HepG2 (cell line): Measurements from ENCODE around the gene PLXNA4. TPM values are rescaled to one million over a fixed set of nuclear protein-coding genes. Genes with fewer than 3 reads are reported as not detected.

Source experiments
- ATAC-seq: fragments of 200-7000 bp; cut with Tn5 transposase; 3 replicates; pipeline ENCODE4 v1.9.1; 2020; ENCODE audit warnings: mild to moderate bottlenecking, moderate library complexity
- BruUV-seq: library from RNA; stranded (reverse); fragments of 400-500 nt; replicated peaks from 2 replicates; lab custom pipeline; 2021; lab: Mats Ljungman, UMichigan
- CTCF ChIA-PET: fragments of 300-600 bp; formaldehyde crosslinking; extraction: SDS; loops from one replicate; lab custom pipeline; 2021; ENCODE audit warnings: low total read pairs, inconsistent platforms, low intra/inter-chr PET ratio; lab: Yijun Ruan, JAX
- POLR2A ChIA-PET: fragments of 350-600 bp; sonication (Branson Sonifier 250); formaldehyde crosslinking; loops from one replicate; lab custom pipeline; 2020; ENCODE audit warnings: antibody characterized with exemption, inconsistent platforms; lab: Yijun Ruan, JAX
- DNase-seq: peaks from one replicate; pipeline ENCODE4 v3.0.0-alpha.2; 2015; ENCODE audit warnings: low spot score
- FAIRE-seq: peaks from 3 replicates; lab custom pipeline; 2011; peaks lifted over from hg19 to GRCh38; lab: Jason Lieb, UNC
- H2AFZ ChIP-seq: one replicate; pipeline ENCODE4 v1.6.1; 2011; ENCODE audit warnings: low read length, inconsistent platforms
- H3K27ac ChIP-seq: fragments of 300-600 bp; 3 replicates; pipeline ENCODE4 v1.8.0; 2011; ENCODE audit warnings: mixed run types, mild to moderate bottlenecking, mixed read lengths, low read length, inconsistent platforms; ENCODE audit not compliant: insufficient read depth; ENCODE audit errors: extremely low read length
- H3K27me3 ChIP-seq, 2 experiments: fragments of 200-600 bp in 1 of 2; 2 replicates in 1 of 2; 3 replicates in 1 of 2; pipeline versions ENCODE4 v1.6.0 to v1.8.0; 2011; ENCODE audit warnings: low read length in 2 of 2, mild to moderate bottlenecking in 2 of 2, moderate library complexity in 2 of 2, inconsistent platforms in 1 of 2; ENCODE audit not compliant: insufficient read depth in 2 of 2, control insufficient read depth in 1 of 2
- H3K36me3 ChIP-seq, 2 experiments: fragments of 200-600 bp in 1 of 2; replicated peaks in 1 of 2; 2 replicates in 1 of 2; 3 replicates in 1 of 2; pipeline versions ENCODE4 v1.5.1 to v1.8.0; 2011; ENCODE audit warnings: low read length in 2 of 2, inconsistent platforms in 1 of 2; ENCODE audit not compliant: insufficient read depth in 2 of 2, control insufficient read depth in 1 of 2
- H3K4me1 ChIP-seq: 2 replicates; pipeline ENCODE4 v1.5.1; 2012; ENCODE audit warnings: low read length, inconsistent platforms; ENCODE audit not compliant: insufficient read depth
- H3K4me2 ChIP-seq: 2 replicates; pipeline ENCODE4 v1.6.0; 2011; ENCODE audit warnings: low read depth, low read length, inconsistent platforms
- H3K4me3 ChIP-seq, 3 experiments: fragments of 200-600 bp in 1 of 3; sonication (generic), shearing (Covaris generic) in 1 of 3; replicated peaks in 1 of 3; 2 replicates each; pipeline ENCODE4 v1.5.1; 2011 to 2016; ENCODE audit warnings: low read length in 3 of 3, inconsistent platforms in 2 of 3, low read depth in 2 of 3, mild to moderate bottlenecking in 2 of 3, control low read depth in 1 of 3, mixed read lengths in 1 of 3; ENCODE audit not compliant: insufficient read depth in 1 of 3
- H3K79me2 ChIP-seq: one replicate; pipeline ENCODE4 v1.6.1; 2011; ENCODE audit warnings: low read length, inconsistent platforms; ENCODE audit not compliant: insufficient read depth
- H3K9ac ChIP-seq: 2 replicates; pipeline ENCODE4 v1.6.0; 2011; ENCODE audit warnings: mild to moderate bottlenecking, low read depth, low read length, inconsistent platforms; ENCODE audit not compliant: insufficient read depth
- H3K9me3 ChIP-seq: 2 replicates; pipeline ENCODE4 v1.5.1; 2012; ENCODE audit warnings: mild to moderate bottlenecking, low read length
- H4K20me1 ChIP-seq: 2 replicates; pipeline ENCODE4 v1.6.0; 2011; ENCODE audit warnings: inconsistent platforms, mild to moderate bottlenecking, low read length, moderate library complexity; ENCODE audit not compliant: insufficient read depth
- MXI1 ChIP-seq: IDR thresholded peaks from 3 replicates; pipeline ENCODE4 v1.6.1; 2012; ENCODE audit warnings: low read depth, low read length, inconsistent platforms, borderline replicate concordance
- PAWR ChIP-seq: sonication (generic); formaldehyde crosslinking; IDR thresholded peaks from 2 replicates; pipeline ENCODE4 v1.4.0; 2020; ENCODE audit warnings: missing genetic modification reagents, mild to moderate bottlenecking, borderline replicate concordance
- RBM22 ChIP-seq: fragments of 200-400 bp; formaldehyde crosslinking; optimal IDR thresholded peaks from 2 replicates; pipeline ENCODE3; 2017; ENCODE audit warnings: mild to moderate bottlenecking, low read length, moderate library complexity
- U2AF2 ChIP-seq: fragments of 200-400 bp; formaldehyde crosslinking; IDR thresholded peaks from 2 replicates; pipeline ENCODE4 v1.6.1; 2017; ENCODE audit warnings: low read depth, mild to moderate bottlenecking, low read length
- ZBTB20 ChIP-seq: sonication (generic); formaldehyde crosslinking; IDR thresholded peaks from 2 replicates; pipeline ENCODE4 v1.8.1; 2023; ENCODE audit warnings: missing genetic modification reagents, low read depth, mild to moderate bottlenecking, borderline replicate concordance
- ZBTB7B ChIP-seq: sonication (generic); formaldehyde crosslinking; IDR thresholded peaks from 2 replicates; pipeline ENCODE4 v1.4.0; 2020; ENCODE audit warnings: missing genetic modification reagents
- ZNF17 ChIP-seq: sonication (generic); formaldehyde crosslinking; IDR thresholded peaks from 2 replicates; pipeline ENCODE4 v1.5.0; 2020; ENCODE audit warnings: mild to moderate bottlenecking, missing genetic modification reagents
- ZNF274 ChIP-seq: sonication (generic); formaldehyde crosslinking; IDR thresholded peaks from 2 replicates; pipeline ENCODE4 v1.5.1; 2020; ENCODE audit warnings: mild to moderate bottlenecking, missing genetic modification reagents
- WGBS: methylation state at CpG from one replicate; pipeline ENCODE4 v1.1.6; 2017; ENCODE audit warnings: low lambda C conversion rate; 5-methylcytosine and 5-hydroxymethylcytosine counted together
- in situ Hi-C: cut with HindIII; loops from 2 replicates; pipeline ENCODE4 v1.10.0; 2017; ENCODE audit warnings: low pct_unique_long_range_greater_than_20kb; ENCODE audit not compliant: extremely low pct_ligation_motif_present
- intact Hi-C: fragments of 100-400 bp; cut with micrococcal nuclease; formaldehyde crosslinking; loops from one replicate; pipeline ENCODE4 v1.10.0; 2022; ENCODE audit not compliant: unreplicated experiment
- polyA plus RNA-seq, 8 experiments: library from polyadenylated mRNA; depleted of rRNA in 3 of 8; stranded (reverse) in 7 of 8; unstranded in 1 of 8; fragments of >200 nt; fragmentation: Illumina TruSeq in 4 of 8; extraction: Trizol in 4 of 8; gene quantifications; 2 replicates each; pipeline versions ENCODE4 v1.2.1 to v1.2.3, GENCODE V29; 2011 to 2016; ENCODE audit warnings: low read depth in 4 of 8, missing spikeins in 1 of 8, mixed read lengths in 1 of 8; ENCODE audit not compliant: insufficient read depth in 1 of 8
- total RNA-seq, 5 experiments: library from RNA; depleted of rRNA; stranded (reverse); fragments of >200 nt; fragmentation: Illumina TruSeq; extraction: Trizol; gene quantifications; 2 replicates each; pipeline ENCODE4 v1.2.3, GENCODE V29; 2016; ENCODE audit warnings: low read depth in 1 of 5
- TF ChIP-seq, protein P1 (sequence below): sonication (generic); formaldehyde crosslinking; IDR thresholded peaks from 2 replicates; pipeline ENCODE4 v1.5.0; 2020; ENCODE audit warnings: missing genetic modification reagents

Gene PLXNA4
- total and polyA plus RNA-seq, 2 of the 13 experiments (the other 11 are each of a cell fraction or from before 2014, with no cell fraction given): 0.01 to 0.04 TPM

GRCh38 chr7:132244903-132245480 is 331.3 kb downstream of the PLXNA4 start:
- Histone ChIP-seq H3K9me3 (no peaks in the 10 kb centered on the region), H2AFZ (no peak overlapping the region), H3K27ac (no peak overlapping the region), H3K27me3 (peaks cover 0 to 7% of the 10 kb centered on the region in 2 experiments; a peak in 2 of 5 replicates), H3K9ac (no peak overlapping the region), H3K4me2 (no peak overlapping the region), H3K36me3 (no peaks in the 10 kb centered on the region), H3K4me3 (no peak overlapping the region), H3K79me2 (no peaks in the 10 kb centered on the region), H3K4me1 (peaks cover 22% of the 10 kb centered on the region), H4K20me1 (no peaks in the 10 kb centered on the region)
- ChIA-PET POLR2A (no interaction called here), CTCF (no interaction called here)
- BruUV-seq: no TSS peak
- TF ChIP-seq ZBTB20 (CRISPR knock-in tag): no peak
- TF ChIP-seq ZNF274: no peak
- TF ChIP-seq ZNF17 (CRISPR knock-in tag): no peak
- TF ChIP-seq, protein P1, sequence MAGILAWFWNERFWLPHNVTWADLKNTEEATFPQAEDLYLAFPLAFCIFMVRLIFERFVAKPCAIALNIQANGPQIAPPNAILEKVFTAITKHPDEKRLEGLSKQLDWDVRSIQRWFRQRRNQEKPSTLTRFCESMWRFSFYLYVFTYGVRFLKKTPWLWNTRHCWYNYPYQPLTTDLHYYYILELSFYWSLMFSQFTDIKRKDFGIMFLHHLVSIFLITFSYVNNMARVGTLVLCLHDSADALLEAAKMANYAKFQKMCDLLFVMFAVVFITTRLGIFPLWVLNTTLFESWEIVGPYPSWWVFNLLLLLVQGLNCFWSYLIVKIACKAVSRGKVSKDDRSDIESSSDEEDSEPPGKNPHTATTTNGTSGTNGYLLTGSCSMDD (CRISPR knock-in tag): no peak
- TF ChIP-seq U2AF2: no peak
- TF ChIP-seq PAWR: no peak
- TF ChIP-seq RBM22: no peak
- no peak for TF ChIP-seq ZBTB7B (CRISPR knock-in tag)
- no peak for TF ChIP-seq MXI1
- intact Hi-C loops: no loop called here
- 20% methylated on average over 5 of the region's 5 CpGs for WGBS
- no peak for DNase-seq
- FAIRE-seq: no peak
- in situ Hi-C loops: no loop called here
- no peak for ATAC-seq
